SU-DHL-6 (cell line): ENCODE data around the gene MAML3.

Experiments
- H2AFZ ChIP-seq: fragments of 200-600 bp; sonication (generic); 2 replicates; pipeline ENCODE4 v1.6.1; 2014; ENCODE audit warnings: low read depth, mild to moderate bottlenecking, moderate library complexity, mixed read lengths, antibody characterized with exemption, low read length; ENCODE audit not compliant: severe bottlenecking
- H3F3A ChIP-seq: fragments of 200-600 bp; shearing (Covaris generic); 2 replicates; pipeline ENCODE4 v1.6.0; 2016; ENCODE audit warnings: antibody characterized with exemption, mild to moderate bottlenecking; ENCODE audit not compliant: insufficient read depth
- H3K27ac ChIP-seq: fragments of 200-600 bp; sonication (generic); 2 replicates; pipeline ENCODE4 v1.5.1; 2016; ENCODE audit warnings: low read depth, mild to moderate bottlenecking, low read length, moderate library complexity, mixed read lengths
- H3K27me3 ChIP-seq: fragments of 200-600 bp; sonication (generic), shearing (Covaris generic); 2 replicates; pipeline ENCODE4 v1.6.0; 2014; ENCODE audit warnings: mild to moderate bottlenecking, low read length
- H3K36me3 ChIP-seq: fragments of 200-600 bp; sonication (generic); 2 replicates; pipeline ENCODE4 v1.6.1; 2014; ENCODE audit warnings: mild to moderate bottlenecking, low read length, mixed read lengths
- H3K4me2 ChIP-seq: fragments of 300-600, 200-600 bp; shearing (Covaris generic), sonication (generic); 2 replicates; pipeline ENCODE4 v1.6.0; 2014; ENCODE audit warnings: low read length, low read depth, mild to moderate bottlenecking; ENCODE audit not compliant: poor library complexity, severe bottlenecking
- H3K4me3 ChIP-seq: fragments of 200-600 bp; sonication (generic); 2 replicates; pipeline ENCODE4 v1.5.1; 2014; ENCODE audit warnings: antibody characterized with exemption, low read length, mild to moderate bottlenecking, mixed read lengths; ENCODE audit not compliant: insufficient read depth, poor library complexity, severe bottlenecking
- H3K79me2 ChIP-seq: fragments of 200-600 bp; sonication (generic); 2 replicates; pipeline ENCODE4 v1.6.1; 2014; ENCODE audit warnings: mild to moderate bottlenecking, low read length, moderate library complexity; ENCODE audit not compliant: insufficient read depth
- H3K9ac ChIP-seq: fragments of 200-600 bp; sonication (generic); 2 replicates; pipeline ENCODE4 v1.7.0; 2014; ENCODE audit warnings: mild to moderate bottlenecking, low read length
- H3K9me2 ChIP-seq: fragments of 200-600 bp; sonication (generic); replicated peaks from 2 replicates; pipeline ENCODE4 v1.6.1; 2014; ENCODE audit warnings: low read length; ENCODE audit not compliant: insufficient read depth
- H3K9me3 ChIP-seq: fragments of 200-600 bp; sonication (generic); 2 replicates; pipeline ENCODE4 v1.6.1; 2014; ENCODE audit warnings: low read length, mixed read lengths; ENCODE audit not compliant: insufficient read depth
- H4K20me1 ChIP-seq: fragments of 200-600 bp; sonication (generic); 2 replicates; pipeline ENCODE4 v1.6.1; 2014; ENCODE audit warnings: low read depth, mild to moderate bottlenecking, antibody characterized with exemption, low read length, moderate library complexity, mixed read lengths
- CTCF ChIP-seq: fragments of 200-600 bp; sonication (generic); IDR thresholded peaks from one replicate; pipeline ENCODE4 v1.5.1; 2017; ENCODE audit warnings: antibody characterized with exemption, mild to moderate bottlenecking, low read length, moderate library complexity; ENCODE audit not compliant: insufficient read depth, poor library complexity, severe bottlenecking
- EZH2phosphoT487 ChIP-seq: fragments of 200-600 bp; sonication (generic), shearing (Covaris generic); conservative IDR thresholded peaks from 2 replicates; pipeline ENCODE4 v1.6.1; 2018; ENCODE audit warnings: mild to moderate bottlenecking, antibody characterized with exemption, low read length, moderate library complexity, mixed read lengths

Gene MAML3

GRCh38 chr4:139767168-139767567, 386.8 kb downstream of the MAML3 start:
- Histone ChIP-seq H3K4me2 (no peak overlapping the region), H3K79me2 (no peaks in the 10 kb centered on the region), H3K9ac (no peak overlapping the region), H3K4me3 (no peak overlapping the region), H3K27ac (no peak overlapping the region), H3K36me3 (no peaks in the 10 kb centered on the region), H3K9me2 (no peaks in the 10 kb centered on the region), H2AFZ (no peak overlapping the region), H3K9me3 (no peaks in the 10 kb centered on the region), H4K20me1 (no peaks in the 10 kb centered on the region), H3K27me3 (no peaks in the 10 kb centered on the region), H3F3A (no peaks in the 10 kb centered on the region)
- TF ChIP-seq EZH2phosphoT487 (no peak), CTCF (no peak)

GRCh38 chr4:139764686-139765310, 389.2 kb downstream of the MAML3 start:
- TF ChIP-seq EZH2phosphoT487 (no peak), CTCF (no peak)
- Histone ChIP-seq H3K36me3 (no peaks in the 10 kb centered on the region), H3K9ac (no peak overlapping the region), H3K4me2 (no peak overlapping the region), H2AFZ (no peak overlapping the region), H3K9me2 (no peaks in the 10 kb centered on the region), H3K79me2 (no peaks in the 10 kb centered on the region), H4K20me1 (no peaks in the 10 kb centered on the region), H3K9me3 (no peaks in the 10 kb centered on the region), H3F3A (no peaks in the 10 kb centered on the region), H3K27me3 (no peaks in the 10 kb centered on the region), H3K27ac (no peak overlapping the region), H3K4me3 (no peak overlapping the region)

- H3K9ac ChIP-seq, result no peak overlapping the region
- no peaks in the 10 kb centered on the region for H4K20me1 ChIP-seq
- no peak overlapping the region for H3K27ac ChIP-seq
- no peaks in the 10 kb centered on the region for H3K79me2 ChIP-seq
- H3K9me2 ChIP-seq, result no peaks in the 10 kb centered on the region
- H3F3A ChIP-seq, result no peaks in the 10 kb centered on the region
- H3K4me2 ChIP-seq, result no peak overlapping the region
- no peak overlapping the region for H3K4me3 ChIP-seq
- H3K9me3 ChIP-seq, result no peaks in the 10 kb centered on the region
- H3K27me3 ChIP-seq, result no peaks in the 10 kb centered on the region
- no peaks in the 10 kb centered on the region for H3K36me3 ChIP-seq
- H2AFZ ChIP-seq, result no peak overlapping the region
- TF ChIP-seq CTCF (no peak), EZH2phosphoT487 (no peak)
Measured at GRCh38 chr4:139764182-139764581, 389.8 kb downstream of the MAML3 start.
